Hepatocyte (in vitro differentiated cells): ENCODE measurements around the gene IL22RA2. TPM values are rescaled to one million over a fixed set of nuclear protein-coding genes. Genes with fewer than 3 reads are reported as not detected.

Experiments
- DNase-seq: peaks from one replicate; pipeline ENCODE4 v3.0.0-alpha.2; 2016; ENCODE audit warnings: low spot score
- H2AFZ ChIP-seq: fragments of 200-600 bp; sonication (generic); 2 replicates; pipeline ENCODE4 v1.6.0; 2016; ENCODE audit warnings: antibody characterized with exemption, mild to moderate bottlenecking
- H3K27ac ChIP-seq: fragments of 200-600 bp; sonication (generic); 2 replicates; pipeline ENCODE4 v1.5.1; 2016; ENCODE audit warnings: mild to moderate bottlenecking
- H3K27me3 ChIP-seq: fragments of 200-600 bp; sonication (generic); 2 replicates; pipeline ENCODE4 v1.6.1; 2016
- H3K36me3 ChIP-seq: fragments of 200-600 bp; sonication (generic); replicated peaks from 2 replicates; pipeline ENCODE4 v1.5.1; 2016; ENCODE audit warnings: low read depth; ENCODE audit not compliant: insufficient read depth
- H3K4me1 ChIP-seq: fragments of 200-600 bp; sonication (generic); 2 replicates; pipeline ENCODE4 v1.5.1; 2016; ENCODE audit warnings: mild to moderate bottlenecking, moderate library complexity; ENCODE audit not compliant: insufficient read depth
- H3K4me2 ChIP-seq: fragments of 200-600 bp; sonication (generic); 2 replicates; pipeline ENCODE4 v1.6.0; 2016
- H3K4me3 ChIP-seq: fragments of 200-600 bp; sonication (generic); 2 replicates; pipeline ENCODE4 v1.5.1; 2016; ENCODE audit warnings: mild to moderate bottlenecking
- H3K79me2 ChIP-seq: fragments of 200-600 bp; sonication (generic); 2 replicates; pipeline ENCODE4 v1.6.0; 2017; ENCODE audit warnings: mild to moderate bottlenecking
- H3K9me2 ChIP-seq: fragments of 200-600 bp; sonication (generic); replicated peaks from 2 replicates; pipeline ENCODE4 v1.6.0; 2017; ENCODE audit warnings: mild to moderate bottlenecking; ENCODE audit not compliant: insufficient read depth
- H3K9me3 ChIP-seq: fragments of 200-600 bp; sonication (generic); 2 replicates; pipeline ENCODE4 v1.5.1; 2016; ENCODE audit warnings: low read depth, mild to moderate bottlenecking
- H4K20me1 ChIP-seq: fragments of 200-600 bp; sonication (generic); 2 replicates; pipeline ENCODE4 v1.6.0; 2016; ENCODE audit warnings: mild to moderate bottlenecking; ENCODE audit not compliant: insufficient read depth, poor library complexity, severe bottlenecking
- CTCF ChIP-seq: fragments of 200-600 bp; sonication (generic); IDR thresholded peaks from 2 replicates; pipeline ENCODE4 v1.5.1; 2016; ENCODE audit warnings: antibody characterized with exemption, mild to moderate bottlenecking; ENCODE audit not compliant: poor library complexity
- EZH2 ChIP-seq: fragments of 200-600 bp; sonication (generic); IDR thresholded peaks from 2 replicates; pipeline ENCODE4 v1.6.1; 2016; ENCODE audit warnings: antibody characterized with exemption, mild to moderate bottlenecking, borderline replicate concordance
- EZH2phosphoT487 ChIP-seq: fragments of 200-600 bp; sonication (generic); IDR thresholded peaks from one replicate; pipeline ENCODE4 v1.6.1; 2018; ENCODE audit warnings: antibody characterized with exemption, mild to moderate bottlenecking, low read depth, moderate library complexity; ENCODE audit not compliant: unreplicated experiment, severe bottlenecking
- WGBS: methylation state at CpG from one replicate; pipeline ENCODE4 v1.1.6; 2016; ENCODE audit warnings: low lambda C conversion rate; ENCODE audit errors: missing lambda C conversion rate; 5-methylcytosine and 5-hydroxymethylcytosine counted together
- polyA plus RNA-seq: library from polyadenylated mRNA; unstranded; fragments of >200 nt; fragmentation: Nextera tagmentation; extraction: Ambion mirVana; gene quantifications from 2 replicates; pipeline ENCODE4 v1.2.1, GENCODE V29; 2016
- total RNA-seq: library from RNA; depleted of rRNA; stranded (reverse); fragments of >200 nt; gene quantifications from 2 replicates; pipeline ENCODE4 v1.2.3, GENCODE V29; 2014

The IL22RA2 gene
- total and polyA plus RNA-seq, 2 experiments from 2014 or later: not detected

- no peak overlapping the region for H2AFZ ChIP-seq
- no peak overlapping the region for H3K4me3 ChIP-seq
- WGBS: 77% methylated on average over 4 of the region's 4 CpGs
- no peaks in the 10 kb centered on the region for H3K9me3 ChIP-seq
- DNase-seq: peak; percentile 35
- H3K36me3 ChIP-seq: no peaks in the 10 kb centered on the region
- TF ChIP-seq EZH2: no peak
- no peak for TF ChIP-seq CTCF
- TF ChIP-seq EZH2phosphoT487: no peak
- no peaks in the 10 kb centered on the region for H3K79me2 ChIP-seq
- peak overlapping the region; percentile 69 for H3K27ac ChIP-seq
- no peaks in the 10 kb centered on the region for H3K27me3 ChIP-seq
- no peak overlapping the region for H3K4me2 ChIP-seq
- H4K20me1 ChIP-seq: no peaks in the 10 kb centered on the region
- H3K9me2 ChIP-seq: no peaks in the 10 kb centered on the region
- peaks cover 4% of the 10 kb centered on the region for H3K4me1 ChIP-seq
These were observed 54.0 kb downstream of the IL22RA2 start for GRCh38 chr6:137119196-137120104.

DNA sequence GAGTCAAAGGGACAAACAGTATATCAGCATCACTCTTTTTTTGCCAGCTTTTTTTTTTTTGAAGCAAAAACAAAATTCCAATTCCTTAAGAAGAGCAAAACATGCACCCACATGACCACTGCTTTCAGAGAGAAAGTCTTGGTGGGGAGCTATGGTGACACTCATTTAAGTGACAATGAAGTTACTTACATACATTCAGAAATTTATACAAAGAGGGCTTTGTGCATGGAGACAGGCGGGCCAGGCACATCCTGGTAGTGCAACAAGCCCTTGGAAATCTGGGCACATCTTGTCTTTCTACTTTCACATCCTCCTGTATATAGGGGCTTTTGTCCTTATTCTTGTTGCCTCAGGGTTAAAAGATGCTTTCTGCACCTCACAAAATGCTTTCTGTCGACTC lies 55.9 kb downstream of the IL22RA2 start:
- 92% methylated on average over 2 of the region's 2 CpGs for WGBS

GRCh38 chr6:137116807-137117206 lies 56.6 kb downstream of the IL22RA2 start:
- 76% methylated on average over 5 of the region's 5 CpGs for WGBS
- H3K27ac ChIP-seq: no peak overlapping the region
- H4K20me1 ChIP-seq: no peaks in the 10 kb centered on the region
- no peaks in the 10 kb centered on the region for H3K36me3 ChIP-seq
- H3K9me3 ChIP-seq: no peaks in the 10 kb centered on the region
- no peak for DNase-seq
- no peak overlapping the region for H3K4me2 ChIP-seq
- TF ChIP-seq EZH2: no peak
- TF ChIP-seq EZH2phosphoT487: no peak
- no peak for TF ChIP-seq CTCF
- H3K27me3 ChIP-seq: no peaks in the 10 kb centered on the region
- no peaks in the 10 kb centered on the region for H3K79me2 ChIP-seq
- H3K4me3 ChIP-seq: no peak overlapping the region
- H3K4me1 ChIP-seq: no peaks in the 10 kb centered on the region
- no peaks in the 10 kb centered on the region for H3K9me2 ChIP-seq
- no peak overlapping the region for H2AFZ ChIP-seq

More for the DNA sequence above, 55.9 kb downstream of the IL22RA2 start:
- Histone ChIP-seq H3K27ac (no peak overlapping the region), H3K79me2 (no peaks in the 10 kb centered on the region), H3K4me3 (no peak overlapping the region), H3K27me3 (no peaks in the 10 kb centered on the region), H3K4me1 (peaks cover 4% of the 10 kb centered on the region), H3K4me2 (no peak overlapping the region), H3K36me3 (no peaks in the 10 kb centered on the region), H3K9me2 (no peaks in the 10 kb centered on the region), H4K20me1 (no peaks in the 10 kb centered on the region), H2AFZ (no peak overlapping the region), H3K9me3 (no peaks in the 10 kb centered on the region)
- TF ChIP-seq EZH2phosphoT487 (no peak), CTCF (no peak), EZH2 (no peak)
- no peak for DNase-seq
